ENCODE results near the gene LDLR. TPM values are rescaled to one million over a fixed set of nuclear protein-coding genes. Genes with fewer than 3 reads are reported as not detected.

Gene LDLR
- total RNA-seq, 1 experiment from 2014 or later: 175 TPM

GRCh38 chr19:11044431-11044830 lies 44.8 kb upstream of the LDLR start:
- CTCF ChIA-PET: interaction anchor here (0.6 kb wide), 1 partner anchor 9 kb away, joined by 3 read pairs; no protein-coding TSS in a partner anchor
- POLR2A ChIA-PET (ENCODE audit: low non-redundant PET): no interaction called here
- DNase-seq (ENCODE audit: low spot score): no peak
- intact Hi-C loops (cut with micrococcal nuclease; ENCODE audit: unreplicated experiment): no loop called here
- peaks cover 72% of the 10 kb centered on the region for H3K36me3 ChIP-seq (ENCODE audit: insufficient read depth, low read length, poor library complexity, severe bottlenecking)
- H3K4me1 ChIP-seq (ENCODE audit: insufficient read depth, low read length, poor library complexity, severe bottlenecking): no peaks in the 10 kb centered on the region
- BruUV-seq (replicated peaks): no TSS peak
- no peak overlapping the region for H3K27ac ChIP-seq (ENCODE audit: low read depth, low read length, poor library complexity, severe bottlenecking)
- H3K4me3 ChIP-seq (ENCODE audit: low read depth, low read length, poor library complexity, severe bottlenecking): no peak overlapping the region
- no peak for TF ChIP-seq EZH2 (IDR thresholded peaks at IDR 0.05; ENCODE audit: borderline replicate concordance, low read depth, low read length, poor library complexity, severe bottlenecking)
- TF ChIP-seq CTCF (conservative IDR thresholded peaks at IDR 0.05; ENCODE audit: low read depth, low read length): no peak
- H3K27me3 ChIP-seq (replicated peaks; ENCODE audit: insufficient read depth, low read depth, low read length, poor library complexity): no peaks in the 10 kb centered on the region
- no peaks in the 10 kb centered on the region for H3K9me3 ChIP-seq (ENCODE audit: low read depth, low read length, poor library complexity, severe bottlenecking)

GRCh38 chr19:11045536-11045935 lies 43.7 kb upstream of the LDLR start:
- BruUV-seq (replicated peaks): no TSS peak
- ChIA-PET CTCF (interaction anchor here (0.9 kb wide), 1 partner anchor 109 kb away, joined by 3 read pairs; no protein-coding TSS in a partner anchor), POLR2A (ENCODE audit: low non-redundant PET) (no interaction called here)
- Histone ChIP-seq H3K27me3 (replicated peaks; ENCODE audit: insufficient read depth, low read depth, low read length, poor library complexity) (no peaks in the 10 kb centered on the region), H3K4me3 (ENCODE audit: low read depth, low read length, poor library complexity, severe bottlenecking) (no peak overlapping the region), H3K36me3 (ENCODE audit: insufficient read depth, low read length, poor library complexity, severe bottlenecking) (peaks cover 67% of the 10 kb centered on the region), H3K9me3 (ENCODE audit: low read depth, low read length, poor library complexity, severe bottlenecking) (no peaks in the 10 kb centered on the region), H3K4me1 (ENCODE audit: insufficient read depth, low read length, poor library complexity, severe bottlenecking) (no peaks in the 10 kb centered on the region), H3K27ac (ENCODE audit: low read depth, low read length, poor library complexity, severe bottlenecking) (no peak overlapping the region)
- TF ChIP-seq EZH2 (IDR thresholded peaks at IDR 0.05; ENCODE audit: borderline replicate concordance, low read depth, low read length, poor library complexity, severe bottlenecking): no peak
- no peak for TF ChIP-seq CTCF (conservative IDR thresholded peaks at IDR 0.05; ENCODE audit: low read depth, low read length)
- no peak for DNase-seq (ENCODE audit: low spot score)
- intact Hi-C loops (cut with micrococcal nuclease; ENCODE audit: unreplicated experiment): no loop called here

- ChIA-PET POLR2A (ENCODE audit: low non-redundant PET) (no interaction called here), CTCF (no interaction called here)
- no peak overlapping the region for H3K4me3 ChIP-seq (ENCODE audit: low read depth, low read length, poor library complexity, severe bottlenecking)
- no peaks in the 10 kb centered on the region for H3K4me1 ChIP-seq (ENCODE audit: insufficient read depth, low read length, poor library complexity, severe bottlenecking)
- no peaks in the 10 kb centered on the region for H3K27me3 ChIP-seq (replicated peaks; ENCODE audit: insufficient read depth, low read depth, low read length, poor library complexity)
- no peak overlapping the region for H3K27ac ChIP-seq (ENCODE audit: low read depth, low read length, poor library complexity, severe bottlenecking)
- no peak for DNase-seq (ENCODE audit: low spot score)
- BruUV-seq (replicated peaks): no TSS peak
- H3K36me3 ChIP-seq (ENCODE audit: insufficient read depth, low read length, poor library complexity, severe bottlenecking): peaks cover 56% of the 10 kb centered on the region
- TF ChIP-seq EZH2 (IDR thresholded peaks at IDR 0.05; ENCODE audit: borderline replicate concordance, low read depth, low read length, poor library complexity, severe bottlenecking) (no peak), CTCF (conservative IDR thresholded peaks at IDR 0.05; ENCODE audit: low read depth, low read length) (no peak)
- intact Hi-C loops (cut with micrococcal nuclease; ENCODE audit: unreplicated experiment): no loop called here
- no peaks in the 10 kb centered on the region for H3K9me3 ChIP-seq (ENCODE audit: low read depth, low read length, poor library complexity, severe bottlenecking)
These were observed 42.5 kb upstream of the LDLR start for GRCh38 chr19:11046605-11047354.

Measured in A673 (cell line).